Panc1 (cell line): ENCODE data around the gene INO80D. TPM values are rescaled to one million over a fixed set of nuclear protein-coding genes. Genes with fewer than 3 reads are reported as not detected.

Experiments used
- ATAC-seq: fragments of 200-7000 bp; cut with Tn5 transposase; 2 replicates; pipeline ENCODE4 v1.9.1; 2020; ENCODE audit warnings: mild to moderate bottlenecking, moderate library complexity
- BruUV-seq: library from RNA; stranded (reverse); fragments of 400-500 nt; replicated peaks from 2 replicates; lab custom pipeline; 2021; lab: Mats Ljungman, UMichigan
- CTCF ChIA-PET: fragments of 300-600 bp; sonication (Branson Sonifier 250); formaldehyde crosslinking; loops from one replicate; lab custom pipeline; 2022; ENCODE audit warnings: antibody characterized with exemption; lab: Charles Lee
- POLR2A ChIA-PET: fragments of 300-600 bp; sonication (Branson Sonifier 250); formaldehyde crosslinking; loops from one replicate; lab custom pipeline; 2022; ENCODE audit warnings: antibody characterized with exemption; lab: Charles Lee
- DNase-seq: peaks from one replicate; pipeline ENCODE4 v3.0.0-alpha.2; 2010; ENCODE audit warnings: low read depth, low spot score
- H3K27ac ChIP-seq: 2 replicates; pipeline ENCODE4 v1.5.1; 2011; ENCODE audit warnings: mild to moderate bottlenecking, low read length, inconsistent platforms
- H3K27me3 ChIP-seq: fragments of 200-500 bp; sonication (Bioruptor generic); 2 replicates; pipeline ENCODE4 v1.6.0; 2014; ENCODE audit warnings: low read length, inconsistent platforms; ENCODE audit not compliant: control insufficient read depth, insufficient read depth
- H3K36me3 ChIP-seq: fragments of 200-500 bp; sonication (Bioruptor generic); 2 replicates; pipeline ENCODE4 v1.5.1; 2014; ENCODE audit warnings: inconsistent platforms, mild to moderate bottlenecking, low read length, moderate library complexity; ENCODE audit not compliant: control insufficient read depth, insufficient read depth
- H3K4me1 ChIP-seq: 2 replicates; pipeline ENCODE4 v1.5.1; 2011; ENCODE audit warnings: inconsistent platforms, mild to moderate bottlenecking, low read length, moderate library complexity; ENCODE audit not compliant: control insufficient read depth, insufficient read depth
- H3K4me3 ChIP-seq, 2 experiments: 2 replicates each; pipeline ENCODE4 v1.5.1; 2011 to 2012; ENCODE audit warnings: low read depth in 2 of 2, low read length in 2 of 2, mild to moderate bottlenecking in 2 of 2, inconsistent platforms in 1 of 2, moderate library complexity in 1 of 2
- H3K9me3 ChIP-seq: fragments of 200-500 bp; sonication (Bioruptor generic); 2 replicates; pipeline ENCODE4 v1.5.1; 2014; ENCODE audit warnings: low read depth, mild to moderate bottlenecking, inconsistent platforms, low read length, moderate library complexity; ENCODE audit not compliant: control insufficient read depth, insufficient read depth
- POLR2AphosphoS5 ChIP-seq: IDR thresholded peaks from 2 replicates; pipeline ENCODE4 v1.6.1; 2012; ENCODE audit warnings: mild to moderate bottlenecking, low read depth, low read length, moderate library complexity
- SIN3A ChIP-seq: IDR thresholded peaks from 2 replicates; pipeline ENCODE4 v1.6.1; 2012; ENCODE audit warnings: low read depth, mild to moderate bottlenecking, low read length, moderate library complexity, borderline replicate concordance; ENCODE audit not compliant: insufficient read depth
- TCF7L2 ChIP-seq: IDR thresholded peaks from 2 replicates; pipeline ENCODE4 v1.6.1; 2011; ENCODE audit warnings: mild to moderate bottlenecking, low read depth, low read length, inconsistent platforms
- in situ Hi-C: cut with HindIII; loops from 2 replicates; pipeline ENCODE4 v1.10.0; 2016; ENCODE audit warnings: low sequenced_read_pairs, low pct_unique_long_range_greater_than_20kb
- intact Hi-C: fragments of 100-400 bp; cut with micrococcal nuclease; formaldehyde crosslinking; loops from one replicate; pipeline ENCODE4 v1.10.0; 2022; ENCODE audit not compliant: unreplicated experiment
- total RNA-seq: library from RNA; stranded (reverse); gene quantifications from one replicate; pipeline ENCODE4 v1.2.1, GENCODE V29; 2021; ENCODE audit not compliant: unreplicated experiment
- TF ChIP-seq, protein P1 (sequence below), 2 experiments: IDR thresholded peaks; 2 replicates each; pipeline ENCODE4 v1.6.1; 2011 to 2012; ENCODE audit warnings: low read depth in 2 of 2, control low read depth in 1 of 2, low read length in 1 of 2, mild to moderate bottlenecking in 1 of 2, moderate library complexity in 1 of 2; ENCODE audit not compliant: insufficient read depth in 1 of 2
- TF ChIP-seq, protein P2 (sequence below): fragments of 450-650 bp; IDR thresholded peaks from 2 replicates; pipeline ENCODE4 v1.5.1; 2017; ENCODE audit warnings: mild to moderate bottlenecking

Gene INO80D
- total RNA-seq, 1 experiment from 2014 or later = 17.9 TPM

DNA sequence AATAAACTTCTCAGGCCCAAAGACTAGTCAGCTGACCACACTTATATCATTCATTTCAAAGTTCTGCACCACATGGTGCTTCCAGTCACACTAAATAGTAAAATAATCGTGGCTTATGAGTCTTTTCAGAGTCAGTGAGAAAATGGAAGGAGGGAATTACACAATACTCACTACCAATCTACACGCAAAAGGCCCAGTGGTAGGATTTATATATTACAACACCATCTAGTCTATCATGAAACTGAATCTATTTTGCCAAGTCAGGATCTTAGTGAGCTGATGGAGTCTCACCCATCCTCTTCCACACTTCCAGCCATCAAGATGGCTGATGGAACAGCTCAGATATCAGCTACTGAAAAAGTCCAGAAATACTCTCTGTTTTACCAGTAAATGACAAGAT lies 21.9 kb downstream of the INO80D start:
- no peaks in the 10 kb centered on the region for H3K4me1 ChIP-seq
- no peak overlapping the region for H3K4me3 ChIP-seq
- in situ Hi-C loops (no loop called here), intact Hi-C loops (no loop called here)
- POLR2A ChIA-PET = no interaction called here
- TF ChIP-seq SIN3A = no peak
- no peak for TF ChIP-seq POLR2AphosphoS5
- no peak for TF ChIP-seq TCF7L2
- TF ChIP-seq, protein P1, sequence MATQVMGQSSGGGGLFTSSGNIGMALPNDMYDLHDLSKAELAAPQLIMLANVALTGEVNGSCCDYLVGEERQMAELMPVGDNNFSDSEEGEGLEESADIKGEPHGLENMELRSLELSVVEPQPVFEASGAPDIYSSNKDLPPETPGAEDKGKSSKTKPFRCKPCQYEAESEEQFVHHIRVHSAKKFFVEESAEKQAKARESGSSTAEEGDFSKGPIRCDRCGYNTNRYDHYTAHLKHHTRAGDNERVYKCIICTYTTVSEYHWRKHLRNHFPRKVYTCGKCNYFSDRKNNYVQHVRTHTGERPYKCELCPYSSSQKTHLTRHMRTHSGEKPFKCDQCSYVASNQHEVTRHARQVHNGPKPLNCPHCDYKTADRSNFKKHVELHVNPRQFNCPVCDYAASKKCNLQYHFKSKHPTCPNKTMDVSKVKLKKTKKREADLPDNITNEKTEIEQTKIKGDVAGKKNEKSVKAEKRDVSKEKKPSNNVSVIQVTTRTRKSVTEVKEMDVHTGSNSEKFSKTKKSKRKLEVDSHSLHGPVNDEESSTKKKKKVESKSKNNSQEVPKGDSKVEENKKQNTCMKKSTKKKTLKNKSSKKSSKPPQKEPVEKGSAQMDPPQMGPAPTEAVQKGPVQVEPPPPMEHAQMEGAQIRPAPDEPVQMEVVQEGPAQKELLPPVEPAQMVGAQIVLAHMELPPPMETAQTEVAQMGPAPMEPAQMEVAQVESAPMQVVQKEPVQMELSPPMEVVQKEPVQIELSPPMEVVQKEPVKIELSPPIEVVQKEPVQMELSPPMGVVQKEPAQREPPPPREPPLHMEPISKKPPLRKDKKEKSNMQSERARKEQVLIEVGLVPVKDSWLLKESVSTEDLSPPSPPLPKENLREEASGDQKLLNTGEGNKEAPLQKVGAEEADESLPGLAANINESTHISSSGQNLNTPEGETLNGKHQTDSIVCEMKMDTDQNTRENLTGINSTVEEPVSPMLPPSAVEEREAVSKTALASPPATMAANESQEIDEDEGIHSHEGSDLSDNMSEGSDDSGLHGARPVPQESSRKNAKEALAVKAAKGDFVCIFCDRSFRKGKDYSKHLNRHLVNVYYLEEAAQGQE (IDR thresholded peaks at IDR 0.05; ENCODE audit: insufficient read depth in 1 of 2, low read depth in 2 of 2, low read length in 1 of 2) = no peak
- TF ChIP-seq, protein P2, sequence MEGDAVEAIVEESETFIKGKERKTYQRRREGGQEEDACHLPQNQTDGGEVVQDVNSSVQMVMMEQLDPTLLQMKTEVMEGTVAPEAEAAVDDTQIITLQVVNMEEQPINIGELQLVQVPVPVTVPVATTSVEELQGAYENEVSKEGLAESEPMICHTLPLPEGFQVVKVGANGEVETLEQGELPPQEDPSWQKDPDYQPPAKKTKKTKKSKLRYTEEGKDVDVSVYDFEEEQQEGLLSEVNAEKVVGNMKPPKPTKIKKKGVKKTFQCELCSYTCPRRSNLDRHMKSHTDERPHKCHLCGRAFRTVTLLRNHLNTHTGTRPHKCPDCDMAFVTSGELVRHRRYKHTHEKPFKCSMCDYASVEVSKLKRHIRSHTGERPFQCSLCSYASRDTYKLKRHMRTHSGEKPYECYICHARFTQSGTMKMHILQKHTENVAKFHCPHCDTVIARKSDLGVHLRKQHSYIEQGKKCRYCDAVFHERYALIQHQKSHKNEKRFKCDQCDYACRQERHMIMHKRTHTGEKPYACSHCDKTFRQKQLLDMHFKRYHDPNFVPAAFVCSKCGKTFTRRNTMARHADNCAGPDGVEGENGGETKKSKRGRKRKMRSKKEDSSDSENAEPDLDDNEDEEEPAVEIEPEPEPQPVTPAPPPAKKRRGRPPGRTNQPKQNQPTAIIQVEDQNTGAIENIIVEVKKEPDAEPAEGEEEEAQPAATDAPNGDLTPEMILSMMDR = no peak
- no peaks in the 10 kb centered on the region for H3K27me3 ChIP-seq
- no TSS peak for BruUV-seq
- no peak for DNase-seq
- ATAC-seq = no peak
- CTCF ChIA-PET = interaction anchor here (0.5 kb wide), 1 partner anchor 119 kb away, joined by 8 read pairs; no protein-coding TSS in a partner anchor
- H3K36me3 ChIP-seq = no peaks in the 10 kb centered on the region; the same call in 1 of the 2 replicates
- no peaks in the 10 kb centered on the region for H3K9me3 ChIP-seq
- no peak overlapping the region for H3K27ac ChIP-seq

GRCh38 chr2:206063635-206064034 lies 22.3 kb downstream of the INO80D start:
- ATAC-seq = no peak
- CTCF ChIA-PET = no interaction called here

More at GRCh38 chr2:206063635-206064034, 22.3 kb downstream of the INO80D start:
- Histone ChIP-seq H3K4me1 (no peaks in the 10 kb centered on the region), H3K4me3 (no peak overlapping the region), H3K36me3 (no peaks in the 10 kb centered on the region; the same call in 1 of the 2 replicates), H3K27me3 (no peaks in the 10 kb centered on the region), H3K9me3 (no peaks in the 10 kb centered on the region), H3K27ac (no peak overlapping the region)
- DNase-seq = no peak
- intact Hi-C loops (no loop called here), in situ Hi-C loops (no loop called here)
- BruUV-seq = no TSS peak
- POLR2A ChIA-PET = no interaction called here
- TF ChIP-seq TCF7L2 (no peak), SIN3A (no peak), POLR2AphosphoS5 (no peak)
- TF ChIP-seq, protein P1 (IDR thresholded peaks at IDR 0.05; ENCODE audit: insufficient read depth in 1 of 2, low read depth in 2 of 2, low read length in 1 of 2) = no peak
- TF ChIP-seq, protein P2 = no peak
